Head of caudate nucleus (tissue), 42 donors: Measurements from ENCODE around the gene APOBEC3H.
A peak's percentile ranks its signal among the peaks of the same experiment; 100 is the strongest.

ENCODE experiments used
- DNase-seq, 42 donors: peaks; one replicate each; pipeline versions ENCODE4 v3.0.0 to v3.0.0-alpha.2; 2020 to 2021; ENCODE audit warnings: mixed read lengths in 7 of 42
- intact Hi-C: fragments of 100-400 bp; cut with DNase I; formaldehyde crosslinking; loops from one replicate; pipeline ENCODE4 v1.15.0; 2022

APOBEC3H gene

DNA sequence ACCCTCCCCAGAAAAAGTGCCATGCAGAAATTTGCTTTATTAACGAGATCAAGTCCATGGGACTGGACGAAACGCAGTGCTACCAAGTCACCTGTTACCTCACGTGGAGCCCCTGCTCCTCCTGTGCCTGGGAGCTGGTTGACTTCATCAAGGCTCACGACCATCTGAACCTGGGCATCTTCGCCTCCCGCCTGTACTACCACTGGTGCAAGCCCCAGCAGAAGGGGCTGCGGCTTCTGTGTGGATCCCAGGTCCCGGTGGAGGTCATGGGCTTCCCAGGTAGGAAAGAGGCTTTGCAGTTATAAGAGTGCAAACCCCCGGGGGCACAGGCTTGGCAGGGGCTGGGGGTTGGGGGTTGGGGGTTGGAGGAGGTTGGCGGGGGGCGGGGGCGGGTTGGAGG lies 4.2 kb downstream of the APOBEC3H start:
- intact Hi-C loops: no loop called here
- no peak for DNase-seq

DNA sequence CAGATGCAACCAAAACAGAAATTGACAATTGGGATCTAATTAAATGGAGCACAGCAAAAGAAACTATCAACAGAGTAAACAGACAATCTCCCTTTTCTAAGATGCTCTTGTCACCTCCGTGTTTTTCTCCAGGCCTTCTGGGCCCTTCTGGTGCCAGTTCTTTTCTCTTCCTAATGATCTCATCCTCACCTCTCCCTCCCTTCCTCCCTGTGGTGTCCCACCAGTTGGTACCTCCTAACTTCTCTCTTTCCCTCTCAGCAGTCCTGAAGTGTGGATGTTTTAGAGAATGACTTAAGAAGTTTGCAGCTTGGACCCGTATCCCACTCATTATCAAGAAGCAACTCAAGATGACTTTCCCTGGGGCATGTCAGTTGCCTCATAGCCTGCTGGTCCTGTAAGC lies 6.4 kb downstream of the APOBEC3H start:
- no peak for DNase-seq
- intact Hi-C loops: no loop called here

DNA sequence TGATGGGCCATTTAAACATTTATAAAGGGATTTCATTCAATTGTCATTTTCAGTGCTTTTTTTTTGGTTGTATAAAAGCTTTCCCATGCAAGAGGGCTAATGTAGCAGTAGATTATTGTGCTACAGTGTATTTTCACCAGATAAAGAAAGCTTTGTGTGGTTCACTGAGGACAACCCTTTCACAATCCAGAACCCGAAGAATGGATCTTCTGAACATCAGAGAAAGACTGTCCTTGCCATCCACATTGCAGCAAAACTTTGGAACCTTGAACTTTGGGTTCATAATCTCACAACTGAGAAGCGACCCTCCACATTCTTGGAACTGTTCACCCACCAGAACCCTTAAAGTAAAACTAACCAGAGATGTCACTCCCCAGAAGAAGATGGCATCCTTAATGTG lies 9.3 kb downstream of the APOBEC3H start:
- intact Hi-C loops: no loop called here
- no peak for DNase-seq

DNA sequence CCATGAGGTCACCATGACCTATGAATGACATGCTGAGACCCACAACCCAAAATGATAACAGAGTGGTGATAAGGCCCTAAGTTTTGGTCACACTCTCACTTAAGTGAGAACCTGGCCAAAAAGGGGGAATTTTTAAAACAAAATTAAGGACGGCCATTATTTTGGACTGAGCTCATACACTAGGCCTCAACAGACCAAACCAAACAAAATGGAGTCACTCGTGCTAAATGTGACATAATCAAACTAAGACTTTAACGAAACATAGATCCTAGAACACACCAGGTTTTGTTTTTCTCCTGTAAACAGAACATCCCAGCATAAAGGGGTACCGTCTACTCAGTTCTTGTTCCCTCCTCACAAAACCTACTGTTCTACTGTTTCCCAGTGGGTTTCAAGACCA lies 11.4 kb downstream of the APOBEC3H start:
- intact Hi-C loops: no loop called here
- DNase-seq: no peak

DNA sequence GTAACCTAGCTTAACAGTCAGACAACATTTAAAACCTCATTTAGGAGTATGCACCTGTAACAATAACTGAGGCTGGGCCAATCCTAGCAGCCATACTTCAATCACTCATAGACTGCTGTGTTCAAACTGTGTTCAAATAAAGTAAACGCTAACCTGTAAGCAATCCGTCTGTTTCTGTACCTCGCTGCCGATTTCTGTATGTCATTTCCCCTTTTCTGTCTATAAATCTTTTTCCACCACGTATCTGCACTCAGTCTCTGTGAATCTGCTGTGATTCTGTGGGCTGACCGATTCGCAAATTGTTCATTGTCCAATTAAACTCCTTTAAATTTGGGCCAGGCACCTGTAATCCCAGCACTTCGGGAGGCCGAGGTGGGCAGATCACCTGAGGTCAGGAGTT lies 12.3 kb downstream of the APOBEC3H start:
- intact Hi-C loops: no loop called here
- no peak for DNase-seq

DNA sequence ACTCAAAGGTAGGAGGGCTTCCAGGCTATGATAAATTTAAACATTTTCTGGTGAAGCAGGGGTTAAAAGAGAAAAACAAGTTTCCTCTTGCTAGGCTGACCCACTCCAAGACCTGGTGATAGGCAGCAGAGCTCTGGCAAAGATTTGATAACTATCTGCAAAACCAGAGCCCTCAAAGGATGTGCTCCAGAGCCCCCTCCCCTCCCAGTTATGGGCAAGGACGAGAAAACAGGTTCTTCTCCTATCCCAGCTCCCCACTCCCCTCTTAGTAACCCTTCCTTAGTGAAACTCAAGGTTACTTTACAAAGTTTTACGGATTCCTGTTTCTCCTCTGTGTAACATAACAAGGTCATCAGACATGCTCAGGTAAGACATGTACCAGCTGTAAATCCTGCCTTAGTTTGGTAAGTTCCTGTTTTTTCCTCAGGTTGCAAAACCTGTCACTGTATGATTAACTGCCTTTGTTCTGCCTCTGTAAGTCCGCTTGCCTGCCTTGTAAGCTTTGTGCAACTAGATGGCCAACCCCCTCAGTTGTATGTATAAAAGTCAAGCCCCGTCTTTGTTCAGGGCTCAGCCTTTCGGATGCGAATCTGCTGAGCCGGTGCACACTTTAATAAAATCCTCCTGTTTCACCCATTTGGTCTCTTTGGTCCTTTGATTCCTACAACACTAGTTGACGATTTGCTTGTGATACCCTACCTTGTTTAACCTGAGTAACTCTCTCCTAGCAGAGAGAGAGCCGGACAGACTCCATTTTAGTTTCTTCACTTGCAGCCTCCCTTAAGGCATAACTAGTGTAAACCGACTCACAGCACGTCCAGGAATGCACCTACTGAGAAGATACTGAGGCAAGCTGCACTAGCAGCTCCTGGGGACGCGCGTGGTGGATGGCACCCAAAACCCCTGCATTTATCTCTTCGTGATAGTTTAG lies 13.9 kb downstream of the APOBEC3H start:
- intact Hi-C loops: no loop called here
- no peak for DNase-seq

DNA sequence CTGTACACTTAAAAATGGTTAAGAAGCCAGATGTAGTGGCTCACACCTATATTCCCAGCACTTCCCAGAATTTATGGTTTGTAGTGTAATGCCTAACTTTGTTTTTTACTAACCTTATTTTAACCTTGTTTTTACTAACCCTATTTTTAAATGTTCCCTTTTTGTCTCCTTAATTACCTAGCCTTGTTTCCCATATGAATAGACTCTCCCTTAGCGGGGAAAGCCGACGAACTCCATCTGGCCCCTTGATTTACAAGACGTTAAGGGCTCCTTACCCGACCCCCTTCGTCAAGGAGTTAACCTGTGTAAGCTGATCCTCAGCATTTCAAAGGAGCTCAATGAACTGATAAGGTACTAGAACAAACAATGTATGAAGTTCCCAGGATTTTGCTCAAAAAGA lies 17.1 kb downstream of the APOBEC3H start:
- DNase-seq: no peak
- intact Hi-C loops: no loop called here

DNA sequence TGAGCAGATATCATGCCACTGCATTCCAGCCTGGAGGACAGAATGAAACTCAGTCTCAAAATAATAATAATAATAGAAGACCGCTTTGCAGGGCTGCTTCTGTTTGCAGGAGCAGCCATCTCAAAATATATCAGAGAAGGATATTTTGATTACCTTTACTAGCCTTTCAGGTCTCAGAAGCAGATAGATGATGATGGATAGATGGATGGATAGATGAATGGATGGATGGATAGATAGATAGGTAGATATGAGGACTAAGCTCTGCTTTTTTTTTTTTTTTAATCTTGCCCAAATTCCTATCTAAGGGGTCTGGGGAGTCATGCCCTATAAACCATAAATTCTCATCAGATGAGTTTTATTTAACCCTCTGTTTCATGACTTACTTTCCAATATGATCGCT lies 18.5 kb downstream of the APOBEC3H start:
- intact Hi-C loops: no loop called here
- DNase-seq: no peak

DNA sequence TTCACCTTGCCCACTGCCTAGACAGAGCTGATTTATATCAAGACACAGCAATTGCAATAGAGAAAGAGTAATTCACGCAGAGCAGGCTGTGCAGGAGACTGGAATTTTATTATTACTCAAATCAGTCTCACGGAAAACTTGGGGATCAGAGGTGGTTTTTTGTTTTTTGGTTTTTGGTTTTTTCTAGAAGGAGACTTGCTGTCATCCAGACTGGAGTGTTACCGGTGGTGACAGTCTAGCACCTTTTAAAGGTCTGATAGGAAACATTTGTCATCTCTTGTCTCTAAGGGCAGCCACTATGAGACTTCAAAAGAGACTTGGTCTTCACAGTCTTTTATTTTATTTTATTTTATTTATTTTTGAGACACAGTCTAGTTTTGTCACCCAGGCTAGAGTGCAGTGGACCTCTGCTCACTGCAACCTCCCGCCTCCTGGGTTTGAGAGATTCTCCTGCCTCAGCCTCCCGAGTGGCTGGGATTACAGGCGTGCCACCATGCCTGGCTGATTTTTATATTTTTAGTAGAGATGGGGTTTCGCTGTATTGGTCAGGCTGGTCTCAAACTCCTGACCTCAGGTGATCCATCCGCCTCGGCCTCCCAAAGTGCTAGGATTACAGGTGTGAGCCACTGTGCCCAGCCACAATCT lies 19.1 kb downstream of the APOBEC3H start:
- no peak for DNase-seq
- intact Hi-C loops: no loop called here

DNA sequence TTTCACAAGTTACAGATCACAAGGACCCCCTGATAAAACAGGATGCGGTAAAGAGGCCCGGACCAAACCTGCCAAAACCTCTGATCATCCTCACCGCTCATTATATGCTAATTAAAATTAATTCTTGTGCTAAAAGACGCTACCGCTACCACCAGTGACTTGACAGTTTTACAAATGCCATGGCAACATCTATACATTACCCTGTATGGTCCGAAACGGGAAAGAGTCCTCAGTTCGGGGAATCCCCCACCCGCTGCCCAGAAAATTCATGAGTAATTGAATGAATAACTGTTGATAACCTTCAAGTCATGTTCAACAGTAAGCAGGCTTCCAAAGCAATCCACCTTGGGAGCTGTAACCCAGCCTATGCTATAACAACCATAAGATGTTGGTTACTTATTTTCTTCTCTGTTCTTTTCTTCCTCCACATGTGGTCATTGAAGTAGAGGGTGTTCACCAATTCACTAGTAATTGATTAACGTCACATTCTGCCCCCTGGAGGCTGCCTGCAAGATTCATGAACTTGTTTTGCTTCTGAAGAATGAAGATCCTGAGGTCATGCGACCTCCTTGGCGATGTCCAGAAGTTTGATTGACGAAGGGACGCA lies 20.6 kb downstream of the APOBEC3H start:
- peak in 32 of 42 donors; percentile 17 to 74 (median 39) for DNase-seq
- intact Hi-C loops: no loop called here

DNA sequence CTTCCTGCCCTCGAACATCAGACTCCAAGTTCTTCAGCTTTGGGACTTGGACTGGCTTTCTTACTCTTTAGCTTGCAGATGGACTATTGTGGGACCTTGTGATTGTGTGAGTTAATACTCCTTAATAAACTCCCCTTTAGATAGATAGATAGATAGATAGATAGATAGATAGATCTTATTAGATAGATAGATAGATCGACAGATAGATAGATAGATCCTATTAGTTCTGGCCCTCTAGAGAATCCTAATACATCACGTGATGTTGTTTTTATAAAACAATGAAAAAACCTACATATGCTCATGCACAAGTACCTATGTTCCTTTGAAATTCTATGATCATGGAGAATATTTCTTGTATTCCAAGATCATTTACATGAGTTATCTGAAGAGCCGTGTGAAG lies 23.9 kb downstream of the APOBEC3H start:
- DNase-seq: no peak

DNA sequence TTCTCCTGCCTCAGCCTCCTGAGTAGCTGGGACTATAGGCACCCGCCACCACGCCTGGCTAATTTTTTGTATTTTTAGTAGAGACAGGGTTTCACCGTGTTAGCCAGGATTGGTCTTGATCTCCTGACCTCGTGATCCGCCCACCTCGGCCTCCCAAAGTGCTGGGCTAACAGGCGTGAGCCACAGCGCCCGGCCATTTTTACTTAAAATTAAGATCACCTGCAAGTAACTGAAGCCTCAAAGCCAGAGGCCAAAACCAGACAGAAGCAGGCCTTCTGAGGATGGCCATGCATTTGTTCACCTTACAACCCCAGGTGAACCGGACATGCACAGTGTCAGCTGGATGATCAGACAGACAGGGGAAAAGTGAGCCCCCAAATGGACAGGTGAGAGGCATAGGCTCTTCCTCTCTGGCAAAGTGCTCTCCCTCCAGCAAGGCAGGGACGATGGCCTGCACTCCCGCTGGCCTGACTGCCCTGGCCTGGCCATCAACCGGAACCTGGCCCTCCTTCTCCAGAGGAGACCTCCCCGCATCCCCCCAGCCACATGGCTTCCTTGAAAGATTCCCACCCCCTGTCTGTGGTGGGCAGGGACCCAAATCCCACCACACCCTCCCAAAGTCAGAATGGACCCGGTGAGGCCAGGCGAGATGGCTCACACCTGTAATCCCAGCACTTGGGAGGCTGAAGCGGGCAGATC lies 25.9 kb downstream of the APOBEC3H start:
- intact Hi-C loops: no loop called here
- no peak for DNase-seq

More for the DNA sequence above, 23.9 kb downstream of the APOBEC3H start:
- intact Hi-C loops: no loop called here

DNA sequence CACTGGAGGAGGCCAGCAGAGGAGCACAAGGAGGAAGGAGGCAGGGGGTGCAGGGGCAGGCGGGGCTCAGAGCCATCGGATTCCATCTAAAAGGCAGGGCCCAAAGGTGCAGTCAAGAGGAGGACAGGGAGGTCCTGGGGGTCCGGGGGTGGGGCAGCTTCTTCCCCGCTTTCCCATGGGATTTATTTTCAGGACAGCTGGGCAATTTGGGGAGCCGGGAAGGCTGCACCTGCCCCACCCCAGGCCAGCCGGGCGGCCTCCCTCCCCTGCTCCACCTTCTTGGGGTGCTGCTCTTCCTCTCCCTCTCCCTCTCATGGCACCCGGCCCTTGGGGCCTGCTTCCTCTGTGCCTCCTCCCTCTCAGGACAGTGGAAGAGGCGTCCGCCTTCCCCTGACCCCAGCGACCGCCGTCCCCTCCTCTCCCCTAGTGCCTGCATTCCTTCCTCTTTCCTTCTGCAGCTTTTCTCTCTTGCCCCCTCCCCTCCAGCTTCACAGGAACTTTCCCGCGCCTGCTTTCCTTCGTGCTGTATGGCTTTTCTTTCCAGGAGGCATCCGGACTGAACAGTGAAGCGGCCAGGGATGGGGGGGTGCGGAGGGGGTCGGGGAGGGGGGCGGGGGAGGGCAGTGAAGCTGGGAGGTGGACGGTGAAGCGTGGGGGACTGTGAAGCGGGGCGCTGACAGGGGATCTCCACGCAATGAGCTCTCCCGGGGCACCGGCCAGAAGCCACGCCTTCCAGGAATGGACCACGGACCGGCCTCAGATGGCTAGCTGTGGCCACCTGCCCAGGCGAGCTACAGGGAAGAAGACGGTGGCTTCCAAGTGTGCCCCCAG lies 26.9 kb downstream of the APOBEC3H start:
- intact Hi-C loops: no loop called here

DNA sequence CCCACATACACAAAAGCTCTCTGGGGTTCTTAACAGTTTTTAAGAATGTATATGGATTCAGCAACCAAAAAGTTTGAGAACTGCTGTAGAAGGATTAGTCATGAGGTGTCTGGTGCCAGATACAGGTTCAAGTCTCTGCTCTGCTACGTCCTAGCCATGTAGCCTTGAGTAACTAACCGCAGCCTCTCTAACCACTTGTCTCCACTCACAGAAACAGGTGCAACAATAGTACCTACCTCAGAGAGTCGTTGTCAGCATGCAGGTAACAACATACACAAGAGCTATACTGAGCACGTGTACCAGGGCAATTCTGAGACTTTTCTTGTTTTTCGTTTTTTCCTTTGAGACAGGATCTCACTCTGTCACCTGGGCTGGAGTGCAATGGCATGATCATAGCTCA lies 28.6 kb downstream of the APOBEC3H start:
- intact Hi-C loops: no loop called here
- DNase-seq: no peak

More for the DNA sequence above, 26.9 kb downstream of the APOBEC3H start:
- DNase-seq: peak in 1 of 42 donors; percentile 30

DNA sequence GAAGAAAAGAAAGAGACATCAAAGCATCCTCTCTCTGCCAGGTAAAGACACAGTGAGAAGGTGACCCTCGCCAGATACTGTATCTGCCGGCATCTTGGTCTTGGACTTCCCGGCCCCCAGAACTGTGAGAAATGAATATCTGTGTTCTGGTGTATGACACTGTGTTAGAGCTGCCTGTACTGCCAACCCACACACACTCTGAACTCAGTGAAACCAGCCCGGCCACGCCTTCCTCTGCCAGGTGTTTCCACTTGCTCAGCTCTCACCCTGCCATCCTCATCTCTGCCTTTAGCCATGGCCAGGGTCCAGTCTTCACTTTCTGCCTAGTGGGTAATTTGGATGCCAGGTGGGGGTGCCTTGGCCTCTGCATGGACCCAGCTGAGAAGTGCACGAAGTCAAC lies 31.5 kb downstream of the APOBEC3H start:
- intact Hi-C loops: no loop called here
- peak in 9 of 42 donors; percentile 34 to 54 (median 43) for DNase-seq

DNA sequence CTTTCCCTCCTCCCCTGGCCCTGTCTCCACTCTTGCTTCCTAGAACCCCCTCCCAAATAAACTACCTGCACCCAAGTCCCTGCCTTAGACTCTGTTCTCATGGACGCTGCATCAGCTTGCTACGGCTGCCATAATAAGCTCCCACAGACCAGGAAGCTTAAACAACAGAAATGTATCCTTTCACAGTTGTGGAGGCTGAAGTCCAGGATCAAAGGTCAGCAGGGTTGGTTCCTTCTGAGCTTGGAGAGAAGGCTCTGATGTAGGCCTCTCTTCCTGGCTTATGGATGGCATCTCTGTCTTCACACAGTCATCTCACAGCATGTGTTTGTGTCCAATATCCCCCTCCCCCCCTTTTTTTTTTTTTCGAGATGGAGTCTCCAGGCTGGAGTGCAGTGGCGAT lies 32.0 kb downstream of the APOBEC3H start:
- no peak for DNase-seq
- intact Hi-C loops: no loop called here

DNA sequence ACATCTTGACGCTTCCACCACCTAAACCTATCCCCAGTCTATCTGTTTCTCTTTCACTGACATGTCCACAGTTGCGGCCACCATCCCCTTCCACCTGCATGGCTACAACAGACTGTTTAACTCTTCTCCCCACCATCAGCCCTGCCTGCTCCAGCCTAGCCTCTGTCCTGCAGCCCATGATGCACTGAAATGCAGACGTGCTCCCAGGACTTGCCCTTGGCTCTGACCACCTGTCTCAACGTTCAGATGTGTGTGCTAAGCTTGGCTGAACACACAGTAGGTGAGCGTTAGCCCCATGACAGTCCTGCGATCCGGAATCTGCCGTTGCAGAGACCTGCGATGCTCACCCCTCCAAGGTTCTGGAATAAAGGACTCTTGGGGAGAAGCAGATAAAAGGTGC lies 32.7 kb downstream of the APOBEC3H start:
- DNase-seq: peak in 3 of 42 donors; percentile 0 to 12 (median 6)
- intact Hi-C loops: no loop called here

DNA sequence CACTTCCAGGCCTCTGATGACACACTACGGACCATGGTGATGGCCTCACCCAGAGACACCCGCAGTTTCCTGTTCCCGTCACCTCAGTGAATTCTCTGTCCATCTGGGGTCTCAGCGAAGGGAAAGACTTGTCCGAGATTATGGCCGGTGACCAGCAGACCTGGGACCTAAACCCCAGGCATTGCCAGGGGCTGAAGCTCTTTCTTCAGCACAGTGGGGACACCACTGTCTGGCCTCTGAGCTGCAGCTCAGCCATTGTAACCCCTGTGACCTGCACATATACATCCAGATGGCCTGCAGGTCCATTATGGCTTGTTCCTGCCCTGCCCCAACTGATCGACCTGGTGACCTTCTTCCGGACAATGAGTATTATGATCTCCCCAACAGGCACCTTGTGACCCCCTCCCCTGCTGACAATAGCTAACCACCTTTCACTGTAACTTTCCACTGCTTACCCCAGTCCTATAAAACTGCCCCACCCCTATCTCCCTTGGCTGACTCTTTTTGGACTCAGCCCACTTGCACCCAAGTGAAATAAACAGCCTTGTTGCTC lies 33.2 kb downstream of the APOBEC3H start:
- intact Hi-C loops: no loop called here

More for the DNA sequence above, 33.2 kb downstream of the APOBEC3H start:
- DNase-seq: peak in 2 of 42 donors; percentile 1 to 2
